Gastrocnemius medialis (tissue), 4 donors: ENCODE measurements around the gene PCCA. TPM values are rescaled to one million over a fixed set of nuclear protein-coding genes. Genes with fewer than 3 reads are reported as not detected.

ENCODE experiments used
- ATAC-seq, 2 donors: fragments of 150-250 bp; one replicate each; pipeline ENCODE4 v1.9.1; 2016
- DNase-seq, 2 donors: peaks; one replicate each; pipeline ENCODE4 v3.0.0-alpha.2; 2019
- H3K27ac ChIP-seq, 4 donors: fragments of 200-600 bp; sonication (generic); 1 replicate in 1 of 4; 2 replicates in 3 of 4; pipeline ENCODE4 v1.5.1; 2016 to 2018; ENCODE audit warnings: mild to moderate bottlenecking in 2 of 4, moderate library complexity in 1 of 4
- H3K27me3 ChIP-seq, 3 donors: fragments of 200-600 bp; sonication (generic) in 2 of 3; 1 replicate in 1 of 3; 2 replicates in 2 of 3; pipeline versions ENCODE4 v1.5.1 to v1.6.0; 2016 to 2019; ENCODE audit warnings: mild to moderate bottlenecking in 1 of 3, moderate library complexity in 1 of 3
- H3K36me3 ChIP-seq, 2 donors: fragments of 200-600 bp; sonication (generic) in 1 of 2; one replicate each; pipeline ENCODE4 v1.5.1; 2017 to 2018
- H3K4me1 ChIP-seq, 2 donors: fragments of 200-600 bp; sonication (generic) in 1 of 2; one replicate each; pipeline ENCODE4 v1.5.1; 2016 to 2017; ENCODE audit warnings: mild to moderate bottlenecking in 2 of 2
- H3K4me3 ChIP-seq, 4 donors: fragments of 200-600 bp; sonication (generic) in 3 of 4; 1 replicate in 1 of 4; 2 replicates in 3 of 4; pipeline ENCODE4 v1.5.1; 2016 to 2019; ENCODE audit warnings: mild to moderate bottlenecking in 2 of 4
- H3K9me3 ChIP-seq, 3 donors: fragments of 200-600 bp; sonication (generic) in 2 of 3; 1 replicate in 1 of 3; 2 replicates in 2 of 3; pipeline ENCODE4 v1.5.1; 2016 to 2019
- CTCF ChIP-seq, 5 experiments: fragments of 450-650 bp in 3 of 5; fragments of 200-600 bp in 2 of 5; sonication (generic) in 2 of 5; IDR thresholded peaks in 4 of 5; conservative IDR thresholded peaks in 1 of 5; 1 replicate in 4 of 5; 2 replicates in 1 of 5; pipeline ENCODE4 v1.5.1; 2016 to 2019; ENCODE audit warnings: antibody characterized with exemption in 5 of 5, mild to moderate bottlenecking in 3 of 5, moderate library complexity in 3 of 5
- POLR2A ChIP-seq, 2 donors: fragments of 450-650 bp; IDR thresholded peaks; one replicate each; pipeline ENCODE4 v1.6.1; 2017; ENCODE audit warnings: antibody characterized with exemption in 2 of 2, mild to moderate bottlenecking in 2 of 2, moderate library complexity in 2 of 2
- in situ Hi-C, 4 donors: fragments of 200-750 bp; cut with MboI; loops; one replicate each; pipeline versions ENCODE4 v1.15.0 to v1.8.0; 2017; ENCODE audit warnings: low sequenced_read_pairs in 4 of 4
- intact Hi-C: fragments of 100-400 bp; cut with DNase I; formaldehyde crosslinking; loops from one replicate; pipeline ENCODE4 v1.15.1; 2023; ENCODE audit warnings: low total_unique reads
- total RNA-seq, 4 donors: library from RNA; depleted of rRNA; stranded (reverse); fragments of >200 nt; gene quantifications; one replicate each; pipeline versions ENCODE4 v1.1.0 to v1.2.3, GENCODE V29; 2016

Gene PCCA
- total RNA-seq, 4 donors from 2014 or later, result 7.5 to 19.5 (median 10.8) TPM

- no peak for ATAC-seq
These were observed 443.3 kb downstream of the PCCA start for GRCh38 chr13:100532090-100532766.

GRCh38 chr13:100532836-100533435 lies 444.0 kb downstream of the PCCA start:
- ATAC-seq, result no peak
- no peak for DNase-seq
- Histone ChIP-seq H3K27me3 (no peaks in the 10 kb centered on the region), H3K27ac (no peak overlapping the region), H3K36me3 (peaks cover 0 to 7% of the 10 kb centered on the region in 2 donors), H3K4me3 (no peak overlapping the region), H3K4me1 (no peaks in the 10 kb centered on the region), H3K9me3 (no peaks in the 10 kb centered on the region)
- intact Hi-C loops, result no loop called here
- TF ChIP-seq CTCF (IDR thresholded peaks at IDR 0.05 in 4 of 5, conservative IDR thresholded peaks at IDR 0.05 in 1 of 5) (no peak), POLR2A (IDR thresholded peaks at IDR 0.05) (no peak)
- in situ Hi-C loops, result no loop called here

More at GRCh38 chr13:100532090-100532766, 443.3 kb downstream of the PCCA start:
- peaks cover 0 to 7% of the 10 kb centered on the region in 2 donors for H3K36me3 ChIP-seq
- no peaks in the 10 kb centered on the region for H3K9me3 ChIP-seq
- intact Hi-C loops (no loop called here), in situ Hi-C loops (no loop called here)
- no peak overlapping the region for H3K27ac ChIP-seq
- H3K4me3 ChIP-seq, result no peak overlapping the region
- H3K27me3 ChIP-seq, result no peaks in the 10 kb centered on the region
- H3K4me1 ChIP-seq, result no peaks in the 10 kb centered on the region
- DNase-seq, result no peak
- TF ChIP-seq POLR2A (IDR thresholded peaks at IDR 0.05), result no peak
- no peak for TF ChIP-seq CTCF (IDR thresholded peaks at IDR 0.05 in 4 of 5, conservative IDR thresholded peaks at IDR 0.05 in 1 of 5)

GRCh38 chr13:100533588-100534041 lies 444.7 kb downstream of the PCCA start:
- intact Hi-C loops (no loop called here), in situ Hi-C loops (no loop called here)
- TF ChIP-seq POLR2A (IDR thresholded peaks at IDR 0.05), result no peak
- no peak for TF ChIP-seq CTCF (IDR thresholded peaks at IDR 0.05 in 4 of 5, conservative IDR thresholded peaks at IDR 0.05 in 1 of 5)
- Histone ChIP-seq H3K27ac (no peak overlapping the region), H3K4me3 (no peak overlapping the region), H3K4me1 (no peaks in the 10 kb centered on the region), H3K9me3 (no peaks in the 10 kb centered on the region), H3K27me3 (no peaks in the 10 kb centered on the region), H3K36me3 (peaks cover 0 to 10% of the 10 kb centered on the region in 2 donors)
- ATAC-seq (no peak), DNase-seq (no peak)

GRCh38 chr13:100534147-100534843 lies 445.4 kb downstream of the PCCA start:
- H3K36me3 ChIP-seq, result peaks cover 0 to 11% of the 10 kb centered on the region in 2 donors

More at GRCh38 chr13:100534147-100534843, 445.4 kb downstream of the PCCA start:
- H3K4me3 ChIP-seq, result no peak overlapping the region
- in situ Hi-C loops (no loop called here), intact Hi-C loops (no loop called here)
- DNase-seq (no peak), ATAC-seq (no peak)
- no peaks in the 10 kb centered on the region for H3K4me1 ChIP-seq
- H3K9me3 ChIP-seq, result no peaks in the 10 kb centered on the region
- no peaks in the 10 kb centered on the region for H3K27me3 ChIP-seq
- TF ChIP-seq POLR2A (IDR thresholded peaks at IDR 0.05) (no peak), CTCF (IDR thresholded peaks at IDR 0.05 in 4 of 5, conservative IDR thresholded peaks at IDR 0.05 in 1 of 5) (no peak)
- H3K27ac ChIP-seq, result no peak overlapping the region
